IPS-15b (cell line): ENCODE data around the gene DCTD.

ENCODE experiments used
- H3K27me3 ChIP-seq: one replicate; pipeline ENCODE4 v1.6.1; 2013; ENCODE audit warnings: low read length; ENCODE audit not compliant: control insufficient read depth, insufficient read depth
- H3K36me3 ChIP-seq: one replicate; pipeline ENCODE4 v1.6.1; 2013; ENCODE audit warnings: low read length; ENCODE audit not compliant: control insufficient read depth, insufficient read depth
- H3K4me1 ChIP-seq: one replicate; pipeline ENCODE4 v1.6.1; 2013; ENCODE audit warnings: mild to moderate bottlenecking, low read length; ENCODE audit not compliant: control insufficient read depth, insufficient read depth
- H3K4me3 ChIP-seq: one replicate; pipeline ENCODE4 v1.5.1; 2013; ENCODE audit warnings: low read depth, low read length
- H3K9ac ChIP-seq: one replicate; pipeline ENCODE4 v1.6.1; 2013; ENCODE audit warnings: low read depth, mild to moderate bottlenecking, low read length
- H3K9me3 ChIP-seq: one replicate; pipeline ENCODE4 v1.6.1; 2013; ENCODE audit warnings: mild to moderate bottlenecking, low read length; ENCODE audit not compliant: control insufficient read depth, insufficient read depth

Gene DCTD

DNA sequence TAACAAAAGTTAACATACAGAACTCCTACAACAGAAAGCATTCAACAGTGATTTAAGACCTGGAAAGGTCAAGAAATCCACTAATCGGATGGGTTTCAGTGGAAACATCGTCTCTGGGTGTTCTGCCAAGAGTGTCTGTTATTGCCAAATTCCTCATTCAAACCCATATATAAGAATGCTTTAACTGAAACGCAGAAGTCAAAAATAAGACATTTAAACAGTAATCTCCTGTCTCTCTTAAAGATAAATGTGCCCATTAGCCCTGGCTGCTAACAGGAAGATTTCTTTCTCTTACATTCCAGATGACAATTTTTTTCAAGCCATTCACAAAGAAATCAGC lies 31.5 kb downstream of the DCTD start:
- Histone ChIP-seq H3K4me1 (no peaks in the 10 kb centered on the region), H3K9me3 (no peaks in the 10 kb centered on the region), H3K36me3 (peaks cover 3% of the 10 kb centered on the region), H3K27me3 (no peaks in the 10 kb centered on the region), H3K9ac (no peak overlapping the region), H3K4me3 (no peak overlapping the region)

DNA sequence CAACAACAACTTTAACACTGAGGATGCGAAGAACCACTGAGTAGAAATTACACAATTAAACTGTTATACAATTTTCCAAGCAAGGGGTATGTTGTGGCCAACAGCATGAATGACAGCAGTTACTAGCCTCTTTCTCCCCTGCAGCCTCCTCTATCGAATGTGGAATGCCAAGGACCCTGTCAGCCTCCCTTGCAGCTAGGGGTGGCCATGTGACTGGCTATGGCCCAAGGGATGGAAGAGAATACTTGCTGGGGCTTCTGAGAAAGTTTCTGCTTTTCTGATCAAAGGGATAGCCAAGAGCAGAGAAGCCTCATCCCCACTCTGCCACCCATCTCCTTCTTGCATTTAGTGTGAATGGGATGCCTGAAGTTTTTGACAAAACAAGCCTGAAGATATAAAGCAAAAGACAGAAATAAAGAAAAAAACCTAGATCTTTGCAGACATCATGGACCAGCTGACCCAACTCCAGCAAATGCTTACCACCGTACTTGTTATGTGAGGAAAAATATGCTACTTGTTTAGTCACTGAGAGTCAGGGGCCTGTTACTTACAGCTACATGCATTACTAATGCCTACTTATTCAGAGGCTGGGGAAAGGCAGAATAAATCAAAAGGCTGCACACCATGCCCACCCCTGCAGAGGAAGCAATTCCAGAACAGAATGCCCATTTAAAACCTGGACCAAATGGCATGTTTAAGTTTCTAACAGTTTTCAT lies 32.0 kb downstream of the DCTD start:
- no peak overlapping the region for H3K9ac ChIP-seq
- no peak overlapping the region for H3K4me3 ChIP-seq
- H3K27me3 ChIP-seq: no peaks in the 10 kb centered on the region
- H3K4me1 ChIP-seq: no peaks in the 10 kb centered on the region
- no peaks in the 10 kb centered on the region for H3K9me3 ChIP-seq
- no peaks in the 10 kb centered on the region for H3K36me3 ChIP-seq

- no peak overlapping the region for H3K4me3 ChIP-seq
- no peaks in the 10 kb centered on the region for H3K27me3 ChIP-seq
- H3K9ac ChIP-seq: no peak overlapping the region
- H3K4me1 ChIP-seq: no peaks in the 10 kb centered on the region
- no peaks in the 10 kb centered on the region for H3K9me3 ChIP-seq
- no peaks in the 10 kb centered on the region for H3K36me3 ChIP-seq
Observed at GRCh38 chr4:182884040-182884439, 33.1 kb downstream of the DCTD start.

- Histone ChIP-seq H3K36me3 (no peaks in the 10 kb centered on the region), H3K27me3 (no peaks in the 10 kb centered on the region), H3K9ac (no peak overlapping the region), H3K9me3 (no peaks in the 10 kb centered on the region), H3K4me3 (no peak overlapping the region), H3K4me1 (no peaks in the 10 kb centered on the region)
Observed at GRCh38 chr4:182883351-182883750, 33.8 kb downstream of the DCTD start.

GRCh38 chr4:182881914-182882313 lies 35.3 kb downstream of the DCTD start:
- H3K9ac ChIP-seq: no peak overlapping the region
- no peak overlapping the region for H3K4me3 ChIP-seq
- no peaks in the 10 kb centered on the region for H3K9me3 ChIP-seq
- no peaks in the 10 kb centered on the region for H3K27me3 ChIP-seq
- no peaks in the 10 kb centered on the region for H3K4me1 ChIP-seq
- no peaks in the 10 kb centered on the region for H3K36me3 ChIP-seq

GRCh38 chr4:182880387-182881356 lies 36.5 kb downstream of the DCTD start:
- H3K4me1 ChIP-seq: no peaks in the 10 kb centered on the region
- no peaks in the 10 kb centered on the region for H3K36me3 ChIP-seq
- H3K27me3 ChIP-seq: no peaks in the 10 kb centered on the region
- no peaks in the 10 kb centered on the region for H3K9me3 ChIP-seq
- H3K9ac ChIP-seq: no peak overlapping the region
- no peak overlapping the region for H3K4me3 ChIP-seq

- Histone ChIP-seq H3K27me3 (no peaks in the 10 kb centered on the region), H3K4me1 (no peaks in the 10 kb centered on the region), H3K9me3 (no peaks in the 10 kb centered on the region), H3K9ac (no peak overlapping the region), H3K36me3 (no peaks in the 10 kb centered on the region), H3K4me3 (no peak overlapping the region)
Observed at GRCh38 chr4:182879913-182880312, 37.3 kb downstream of the DCTD start.

DNA sequence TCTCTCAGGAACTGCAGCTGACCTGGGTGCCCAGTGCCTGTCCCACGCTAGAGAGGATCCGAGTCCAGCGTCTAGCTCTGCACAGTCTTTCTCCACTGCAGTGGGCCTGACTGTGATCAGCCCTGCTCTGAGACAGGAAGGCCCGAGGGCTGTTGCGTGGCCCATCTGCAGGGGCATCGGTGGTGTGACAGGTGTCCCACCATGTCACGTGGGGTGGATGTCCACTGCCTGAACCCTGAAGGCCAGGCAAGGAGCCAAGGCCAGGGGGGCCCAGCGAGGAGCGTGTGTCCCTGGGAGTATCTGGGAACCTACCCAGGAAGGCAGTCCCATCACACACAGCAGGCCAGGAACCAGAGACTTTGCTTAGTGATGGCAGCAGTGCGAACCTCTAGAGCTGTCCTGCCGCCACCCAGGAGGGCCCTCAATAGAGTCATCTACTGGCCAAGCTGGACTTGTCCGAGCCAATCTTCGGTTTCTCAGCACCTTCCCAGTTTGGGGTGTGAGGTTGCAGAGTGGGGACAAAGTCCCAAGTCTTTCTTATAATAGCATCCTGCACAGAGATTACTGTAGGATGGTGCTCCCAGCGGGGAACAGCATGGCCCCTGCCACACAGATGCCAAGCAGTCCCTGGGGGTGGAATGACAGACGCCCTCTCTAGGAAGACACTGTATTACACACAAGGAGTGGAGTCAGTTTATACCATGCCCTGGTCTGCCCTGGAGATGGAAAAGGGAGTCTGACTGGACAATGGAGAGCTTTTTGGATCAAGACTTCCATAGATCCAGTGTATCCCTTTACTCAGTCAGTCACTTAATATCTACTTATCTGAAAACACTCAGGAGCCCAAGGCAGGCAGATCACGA lies 38.3 kb downstream of the DCTD start:
- Histone ChIP-seq H3K4me1 (no peaks in the 10 kb centered on the region), H3K9me3 (no peaks in the 10 kb centered on the region), H3K36me3 (no peaks in the 10 kb centered on the region), H3K4me3 (no peak overlapping the region), H3K27me3 (no peaks in the 10 kb centered on the region), H3K9ac (no peak overlapping the region)

GRCh38 chr4:182877326-182877883 lies 39.8 kb downstream of the DCTD start:
- no peaks in the 10 kb centered on the region for H3K36me3 ChIP-seq
- no peak overlapping the region for H3K4me3 ChIP-seq
- no peak overlapping the region for H3K9ac ChIP-seq
- no peaks in the 10 kb centered on the region for H3K9me3 ChIP-seq
- H3K27me3 ChIP-seq: no peaks in the 10 kb centered on the region
- H3K4me1 ChIP-seq: no peaks in the 10 kb centered on the region

DNA sequence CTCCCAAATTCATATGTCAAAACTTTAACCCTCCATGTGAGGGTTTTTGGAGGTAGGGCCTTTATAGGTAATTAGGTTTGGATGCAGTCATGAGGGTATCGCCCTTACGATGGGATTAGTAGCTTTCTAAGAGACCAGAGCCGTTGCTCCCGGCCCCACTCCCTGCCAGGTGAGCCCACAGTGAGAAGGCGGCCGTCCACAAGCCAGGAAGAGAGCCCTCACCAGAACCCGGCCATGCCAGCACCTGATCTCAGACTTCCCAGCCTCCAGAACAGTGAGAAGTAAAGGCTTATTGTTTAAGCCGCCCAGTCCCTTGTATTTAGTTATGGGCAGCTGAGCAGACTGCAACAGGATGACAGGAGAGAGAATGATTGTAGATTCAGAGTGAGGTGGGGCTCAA lies 40.8 kb downstream of the DCTD start:
- Histone ChIP-seq H3K27me3 (no peaks in the 10 kb centered on the region), H3K36me3 (no peaks in the 10 kb centered on the region), H3K9me3 (no peaks in the 10 kb centered on the region), H3K4me1 (no peaks in the 10 kb centered on the region), H3K9ac (no peak overlapping the region), H3K4me3 (no peak overlapping the region)
